ENCODE results near the gene SKI.

GRCh38 chr1:2247760-2248126 is 19.6 kb downstream of the SKI start:
- TF ChIP-seq CTCF (IDR thresholded peaks at IDR 0.05; ENCODE audit: control extremely low read depth in 1 of 3, insufficient read depth in 1 of 3, low read depth in 1 of 3, low read length in 3 of 3) = no peak
- TF ChIP-seq SIN3A (conservative IDR thresholded peaks at IDR 0.05 in 1 of 2, IDR thresholded peaks at IDR 0.05 in 1 of 2; ENCODE audit: low read depth in 1 of 2, low read length in 2 of 2) = no peak
- TF ChIP-seq POLR2A (IDR thresholded peaks at IDR 0.05; ENCODE audit: control extremely low read depth in 1 of 2, low read depth in 2 of 2, low read length in 2 of 2) = no peak
- no peak for TF ChIP-seq POLR2AphosphoS5 (IDR thresholded peaks at IDR 0.05; ENCODE audit: low read depth, low read length)
- TF ChIP-seq YY1 (IDR thresholded peaks at IDR 0.05; ENCODE audit: low read depth, low read length) = no peak

All from H1 (cell line).